ENCODE data around the gene TNFRSF21.
A peak's percentile ranks its signal among the peaks of the same experiment; 100 is the strongest.
"Not testable (repeated sequence)": the region's sequence is repeated elsewhere in the genome, so short reads cannot be mapped to it uniquely, and the experiment has no call there.

TNFRSF21 gene

GRCh38 chr6:47309291-47310130 lies at the start of gene TNFRSF21:
TNFRSF21 (minus strand) TSS chr6:47309905; CDS start chr6:47309511, 394 bp downstream.
- DNase-seq, result peak; percentile 35

- no peak for DNase-seq
Observed at GRCh38 chr6:47358440-47359225, 48.9 kb upstream of the TNFRSF21 start.

GRCh38 chr6:47357827-47358226 lies 48.1 kb upstream of the TNFRSF21 start:
- no peak for DNase-seq

- DNase-seq, result no peak
Observed at GRCh38 chr6:47355496-47355895, 45.8 kb upstream of the TNFRSF21 start.

- DNase-seq, result peak; percentile 29
Observed at GRCh38 chr6:47353871-47354270, 44.2 kb upstream of the TNFRSF21 start.

- DNase-seq, result no peak
Observed at GRCh38 chr6:47352966-47353365, 43.3 kb upstream of the TNFRSF21 start.

GRCh38 chr6:47352194-47352920 lies 42.7 kb upstream of the TNFRSF21 start:
- DNase-seq, result no peak

- DNase-seq, result no peak
Observed at GRCh38 chr6:47351621-47352020, 41.9 kb upstream of the TNFRSF21 start.

- no peak for DNase-seq
Observed at GRCh38 chr6:47349931-47350330, 40.2 kb upstream of the TNFRSF21 start.

- no peak for DNase-seq
Observed at GRCh38 chr6:47348316-47348863, 38.7 kb upstream of the TNFRSF21 start.

- no peak for DNase-seq
Observed at GRCh38 chr6:47345761-47346160, 36.1 kb upstream of the TNFRSF21 start.

GRCh38 chr6:47344022-47344421 lies 34.3 kb upstream of the TNFRSF21 start:
- DNase-seq, result no peak

GRCh38 chr6:47343600-47343999 lies 33.9 kb upstream of the TNFRSF21 start:
- DNase-seq, result no peak

GRCh38 chr6:47342824-47343223 lies 33.1 kb upstream of the TNFRSF21 start:
- no peak for DNase-seq

- DNase-seq, result no peak
Observed at GRCh38 chr6:47337519-47337918, 27.8 kb upstream of the TNFRSF21 start.

GRCh38 chr6:47336334-47336733 lies 26.6 kb upstream of the TNFRSF21 start:
- DNase-seq, result no peak

GRCh38 chr6:47335466-47335865 lies 25.8 kb upstream of the TNFRSF21 start:
- DNase-seq, result peak; percentile 56

GRCh38 chr6:47334334-47334733 lies 24.6 kb upstream of the TNFRSF21 start:
- no peak for DNase-seq

- not testable (repeated sequence) for DNase-seq
Observed at GRCh38 chr6:47328606-47329005, 18.9 kb upstream of the TNFRSF21 start.

- DNase-seq, result not testable (repeated sequence)
Observed at GRCh38 chr6:47328139-47328538, 18.4 kb upstream of the TNFRSF21 start.

GRCh38 chr6:47323887-47324286 lies 14.2 kb upstream of the TNFRSF21 start:
- no peak for DNase-seq

- DNase-seq, result no peak
Observed at GRCh38 chr6:47323321-47323720, 13.6 kb upstream of the TNFRSF21 start.

GRCh38 chr6:47321577-47321976 lies 11.9 kb upstream of the TNFRSF21 start:
- DNase-seq, result no peak

Measured in GF-D8 (cell line).